Endothelial cell of umbilical vein (primary cell): ENCODE results near the gene LCAT. TPM values are rescaled to one million over a fixed set of nuclear protein-coding genes. Genes with fewer than 3 reads are reported as not detected.

Experiments used
- BruUV-seq: library from RNA; stranded (reverse); fragments of 400-500 nt; replicated peaks from 2 replicates; lab custom pipeline; 2021; lab: Mats Ljungman, UMichigan
- CTCF ChIA-PET: fragments of 300-600, 350-600 bp; sonication (Branson Sonifier 250); formaldehyde crosslinking; loops from one replicate; lab custom pipeline; 2021; ENCODE audit warnings: antibody characterized with exemption, inconsistent platforms; lab: Charles Lee
- POLR2A ChIA-PET: fragments of 300-600, 350-600 bp; sonication (Branson Sonifier 250); formaldehyde crosslinking; loops from one replicate; lab custom pipeline; 2021; ENCODE audit warnings: antibody characterized with exemption, inconsistent platforms; lab: Charles Lee
- DNase-seq: peaks from one replicate; pipeline ENCODE4 v3.0.0-alpha.2; 2011; ENCODE audit warnings: low read depth, low spot score
- FAIRE-seq: peaks from 2 replicates; lab custom pipeline; 2011; peaks lifted over from hg19 to GRCh38; lab: Jason Lieb, UNC
- H2AFZ ChIP-seq: 2 replicates; pipeline ENCODE4 v1.6.0; 2012; ENCODE audit warnings: low read depth, low read length, control low read depth, inconsistent platforms
- H3K27ac ChIP-seq: 2 replicates; pipeline ENCODE4 v1.5.1; 2011; ENCODE audit warnings: low read depth, mild to moderate bottlenecking, control low read depth, low read length, moderate library complexity; ENCODE audit not compliant: insufficient read depth
- H3K27me3 ChIP-seq, 2 experiments: 2 replicates each; pipeline versions ENCODE4 v1.6.0 to v1.6.1; 2011; ENCODE audit warnings: low read length in 2 of 2, mixed read lengths in 1 of 2; ENCODE audit not compliant: control insufficient read depth in 2 of 2, insufficient read depth in 2 of 2
- H3K36me3 ChIP-seq, 2 experiments: 2 replicates in 1 of 2; 3 replicates in 1 of 2; pipeline ENCODE4 v1.5.1; 2011; ENCODE audit warnings: low read length in 2 of 2, mild to moderate bottlenecking in 1 of 2, moderate library complexity in 1 of 2; ENCODE audit not compliant: control insufficient read depth in 2 of 2, insufficient read depth in 2 of 2; ENCODE audit errors: extremely low read depth in 1 of 2
- H3K4me1 ChIP-seq: 3 replicates; pipeline ENCODE4 v1.5.1; 2011; ENCODE audit warnings: mild to moderate bottlenecking, low read length; ENCODE audit not compliant: control insufficient read depth, insufficient read depth; ENCODE audit errors: extremely low read depth
- H3K4me2 ChIP-seq: 2 replicates; pipeline ENCODE4 v1.6.1; 2011; ENCODE audit warnings: low read length, control low read depth, mixed read lengths; ENCODE audit not compliant: insufficient read depth
- H3K4me3 ChIP-seq, 3 experiments: fragments of 200-600 bp in 1 of 3; sonication (generic), shearing (Covaris generic) in 1 of 3; replicated peaks in 1 of 3; 2 replicates each; pipeline ENCODE4 v1.5.1; 2011 to 2016; ENCODE audit warnings: control low read depth in 3 of 3, low read length in 3 of 3, mild to moderate bottlenecking in 2 of 3, inconsistent platforms in 1 of 3, low read depth in 1 of 3, moderate library complexity in 1 of 3; ENCODE audit not compliant: insufficient read depth in 1 of 3
- H3K79me2 ChIP-seq: 2 replicates; pipeline ENCODE4 v1.6.0; 2012; ENCODE audit warnings: low read length, inconsistent platforms; ENCODE audit not compliant: control insufficient read depth, insufficient read depth
- H3K9ac ChIP-seq: replicated peaks from 2 replicates; pipeline ENCODE3; 2011; ENCODE audit warnings: low read length, control low read depth; ENCODE audit not compliant: insufficient read depth; ENCODE audit errors: extremely low read depth
- H3K9me1 ChIP-seq: replicated peaks from 3 replicates; pipeline ENCODE4 v1.6.0; 2011; ENCODE audit warnings: mild to moderate bottlenecking, low read length; ENCODE audit not compliant: control insufficient read depth, insufficient read depth; ENCODE audit errors: extremely low read depth
- H3K9me3 ChIP-seq: replicated peaks from 2 replicates; pipeline ENCODE4 v1.5.1; 2012; ENCODE audit warnings: low read length, inconsistent platforms; ENCODE audit not compliant: control insufficient read depth, insufficient read depth
- H4K20me1 ChIP-seq: replicated peaks from 2 replicates; pipeline ENCODE3; 2011; ENCODE audit warnings: mild to moderate bottlenecking, low read length; ENCODE audit not compliant: control insufficient read depth, insufficient read depth; ENCODE audit errors: extremely low read depth
- CTCF ChIP-seq, 2 donors: IDR thresholded peaks; 1 replicate in 1 of 2; 2 replicates in 1 of 2; pipeline ENCODE4 v1.5.1; 2011; ENCODE audit warnings: low read length in 2 of 2, mild to moderate bottlenecking in 2 of 2, moderate library complexity in 2 of 2, control low read depth in 1 of 2, inconsistent platforms in 1 of 2, low read depth in 1 of 2; ENCODE audit not compliant: insufficient read depth in 1 of 2; ENCODE audit errors: extremely low read depth in 1 of 2
- EZH2 ChIP-seq: IDR thresholded peaks from 2 replicates; pipeline ENCODE4 v1.6.1; 2012; ENCODE audit warnings: borderline replicate concordance, low read depth, mild to moderate bottlenecking, moderate library complexity, low read length, inconsistent platforms; ENCODE audit not compliant: severe bottlenecking
- FOS ChIP-seq: IDR thresholded peaks from 2 replicates; pipeline ENCODE4 v1.6.1; 2011; ENCODE audit warnings: mild to moderate bottlenecking, low read length, moderate library complexity, borderline replicate concordance; ENCODE audit not compliant: insufficient read depth
- GATA2 ChIP-seq: IDR thresholded peaks from 2 replicates; pipeline ENCODE4 v1.7.0; 2011; ENCODE audit warnings: low read depth, mild to moderate bottlenecking, moderate library complexity, mixed read lengths, low read length; ENCODE audit not compliant: insufficient read length, insufficient read depth
- JUN ChIP-seq: IDR thresholded peaks from 2 replicates; pipeline ENCODE4 v1.6.1; 2011; ENCODE audit warnings: borderline replicate concordance, low read depth; ENCODE audit not compliant: insufficient read length, insufficient read depth
- MAX ChIP-seq: IDR thresholded peaks from 2 replicates; pipeline ENCODE4 v1.6.1; 2011; ENCODE audit not compliant: insufficient read depth, insufficient read length
- MYC ChIP-seq: IDR thresholded peaks from one replicate; pipeline ENCODE4 v1.6.1; 2011; ENCODE audit warnings: mild to moderate bottlenecking, low read depth, low read length
- POLR2A ChIP-seq: IDR thresholded peaks from 2 replicates; pipeline ENCODE4 v1.6.1; 2012; ENCODE audit warnings: low read depth, mild to moderate bottlenecking, control low read depth, low read length
- POLR2AphosphoS5 ChIP-seq: IDR thresholded peaks from 2 replicates; pipeline ENCODE4 v1.6.1; 2012; ENCODE audit warnings: low read depth, mild to moderate bottlenecking, control low read depth, low read length, moderate library complexity; ENCODE audit not compliant: insufficient read depth
- dilution Hi-C: fragments of 300-500 bp; cut with MboI; formaldehyde crosslinking; loops from one replicate; pipeline ENCODE4 v1.15.0; 2019; ENCODE audit warnings: low sequenced_read_pairs; ENCODE audit not compliant: extremely low pct_ligation_motif_present
- intact Hi-C: fragments of 100-400 bp; cut with micrococcal nuclease; formaldehyde crosslinking; loops from one replicate; pipeline ENCODE4 v1.10.0; 2022
- polyA plus RNA-seq, 4 experiments: library from polyadenylated mRNA; depleted of rRNA in 3 of 4; stranded (reverse) in 3 of 4; unstranded in 1 of 4; fragments of >200 nt; gene quantifications; 2 replicates each; pipeline versions ENCODE4 v1.2.1 to v1.2.3, GENCODE V29; 2011 to 2012; ENCODE audit warnings: missing spikeins in 1 of 4
- total RNA-seq: library from RNA; stranded (reverse); gene quantifications from 2 replicates; pipeline ENCODE4 v1.2.3, GENCODE V29; 2021

Gene LCAT
- total and polyA plus RNA-seq, 2 donors (not counting 3 experiments of a cell fraction or from before 2014, with no cell fraction given) = 22.6 to 46.1 TPM

GRCh38 chr16:67988675-67989074, 44.8 kb upstream of the LCAT start:
- Histone ChIP-seq H3K9me1 (no peaks in the 10 kb centered on the region), H3K9me3 (no peaks in the 10 kb centered on the region), H3K9ac (no peak overlapping the region), H4K20me1 (no peaks in the 10 kb centered on the region), H3K4me3 (no peak overlapping the region), H3K79me2 (no peaks in the 10 kb centered on the region), H2AFZ (no peak overlapping the region), H3K4me2 (no peak overlapping the region), H3K4me1 (peaks cover 17% of the 10 kb centered on the region), H3K27ac (no peak overlapping the region), H3K36me3 (no peaks in the 10 kb centered on the region), H3K27me3 (no peaks in the 10 kb centered on the region)
- POLR2A ChIA-PET = no interaction called here
- no TSS peak for BruUV-seq
- no peak for FAIRE-seq
- dilution Hi-C loops = no loop called here
- TF ChIP-seq CTCF (IDR thresholded peaks at IDR 0.05; ENCODE audit: extremely low read depth in 1 of 2, insufficient read depth in 1 of 2, low read depth in 1 of 2, low read length in 2 of 2) (no peak), MYC (no peak), GATA2 (no peak), JUN (no peak), EZH2 (no peak), POLR2AphosphoS5 (no peak), MAX (no peak), FOS (no peak), POLR2A (no peak)
- CTCF ChIA-PET = interaction anchor here (1.8 to 2.4 kb wide), 2 partner anchors 14 to 52 kb away, joined by 5 to 6 read pairs; no protein-coding TSS in a partner anchor
- intact Hi-C loops = no loop called here
- DNase-seq = no peak
